Adrenal gland (tissue), 5 donors: ENCODE data around the gene SRRT.

Experiments used
- CTCF ChIP-seq, 6 experiments: fragments of 450-650 bp in 4 of 6; fragments of 200-600 bp in 2 of 6; sonication (generic) in 1 of 6; IDR thresholded peaks; 1 replicate in 5 of 6; 2 replicates in 1 of 6; pipeline versions ENCODE4 v1.5.1 to v1.8.0; 2016 to 2021; ENCODE audit warnings: antibody characterized with exemption in 6 of 6, mild to moderate bottlenecking in 2 of 6, moderate library complexity in 1 of 6
- POLR2A ChIP-seq, 2 donors: fragments of 450-650 bp; IDR thresholded peaks; one replicate each; pipeline ENCODE4 v1.6.1; 2017; ENCODE audit warnings: antibody characterized with exemption in 2 of 2, mild to moderate bottlenecking in 2 of 2, moderate library complexity in 1 of 2
- donor health status: DM: no; HTN: no; CAD: no.

GRCh38 chr7:100855515-100855914 lies 19.4 kb upstream of the SRRT start:
- no peak for TF ChIP-seq CTCF (IDR thresholded peaks at IDR 0.05)
- no peak for TF ChIP-seq POLR2A (IDR thresholded peaks at IDR 0.05)
